Endodermal cell (in vitro differentiated cells): Measurements from ENCODE around the gene TAAR2. TPM values are rescaled to one million over a fixed set of nuclear protein-coding genes. Genes with fewer than 3 reads are reported as not detected.

ENCODE experiments used
- DNase-seq: peaks from one replicate; pipeline ENCODE4 v3.0.0-alpha.2; 2017
- H3K27ac ChIP-seq: 2 replicates; pipeline ENCODE4 v1.5.1; 2013; ENCODE audit warnings: mild to moderate bottlenecking, low read depth, low read length, moderate library complexity
- H3K27me3 ChIP-seq: 2 replicates; pipeline ENCODE4 v1.6.1; 2013; ENCODE audit warnings: mild to moderate bottlenecking, low read length, moderate library complexity; ENCODE audit not compliant: insufficient read depth, control insufficient read depth, poor library complexity, severe bottlenecking
- H3K36me3 ChIP-seq: 2 replicates; pipeline ENCODE4 v1.7.0; 2013; ENCODE audit warnings: mild to moderate bottlenecking, low read length, moderate library complexity; ENCODE audit not compliant: control insufficient read depth, insufficient read depth
- H3K4me1 ChIP-seq: one replicate; pipeline ENCODE4 v1.7.0; 2013; ENCODE audit warnings: low read length; ENCODE audit not compliant: control insufficient read depth, insufficient read depth
- H3K4me3 ChIP-seq: 2 replicates; pipeline ENCODE4 v1.5.1; 2013; ENCODE audit warnings: mild to moderate bottlenecking, low read length, moderate library complexity
- H3K9ac ChIP-seq: 2 replicates; pipeline ENCODE4 v1.6.1; 2013; ENCODE audit warnings: mild to moderate bottlenecking, low read length, moderate library complexity; ENCODE audit not compliant: poor library complexity, severe bottlenecking; ENCODE audit errors: extremely low read depth
- H3K9me3 ChIP-seq: 2 replicates; pipeline ENCODE4 v1.6.1; 2013; ENCODE audit warnings: mild to moderate bottlenecking, low read length, moderate library complexity; ENCODE audit not compliant: control insufficient read depth
- H3K27ac Mint-ChIP-seq: 2 replicates; pipeline ENCODE4 v1.8.0; 2020; ENCODE audit warnings: mixed read lengths
- H3K27me3 Mint-ChIP-seq: 2 replicates; pipeline ENCODE4 v1.8.0; 2021; ENCODE audit warnings: mild to moderate bottlenecking, mixed read lengths; ENCODE audit not compliant: insufficient read depth
- H3K36me3 Mint-ChIP-seq: 2 replicates; pipeline ENCODE4 v1.8.0; 2020; ENCODE audit warnings: low read depth, mixed read lengths
- H3K4me1 Mint-ChIP-seq: 2 replicates; pipeline ENCODE4 v1.8.0; 2020; ENCODE audit warnings: mixed read lengths
- H3K4me3 Mint-ChIP-seq: 2 replicates; pipeline ENCODE4 v1.8.0; 2020; ENCODE audit warnings: mild to moderate bottlenecking, moderate library complexity, mixed read lengths
- H3K9me3 Mint-ChIP-seq: 2 replicates; pipeline ENCODE4 v1.8.0; 2020; ENCODE audit warnings: mild to moderate bottlenecking, mixed read lengths
- CTCF ChIP-seq: fragments of 200-600 bp; sonication (generic); conservative IDR thresholded peaks from 2 replicates; pipeline ENCODE4 v1.5.0; 2021; ENCODE audit warnings: antibody characterized with exemption, mild to moderate bottlenecking
- WGBS, 2 experiments: methylation state at CpG; one replicate each; pipeline versions ENCODE4 v1.1.5 to v1.1.7; 2013; ENCODE audit warnings: missing lambda C conversion rate in 2 of 2, mixed read lengths in 1 of 2; ENCODE audit not compliant: insufficient coverage in 1 of 2, insufficient read length in 1 of 2; 5-methylcytosine and 5-hydroxymethylcytosine counted together
- long read RNA-seq, 4 experiments: library from polyadenylated mRNA in 2 of 4; library from RNA in 1 of 4; library from capped mRNA in 1 of 4; stranded (forward) in 3 of 4; unstranded in 1 of 4; transcript quantifications; one replicate each; pipeline ENCODE4 v2.0.0, GENCODE V29; 2020 to 2021; ENCODE audit warnings: inconsistent platforms in 1 of 4
- polyA plus RNA-seq, 2 experiments: library from polyadenylated mRNA; stranded (reverse); fragments of 50-300 nt; gene quantifications; one replicate each; pipeline ENCODE4 v1.2.3, GENCODE V29; 2013
- total RNA-seq, 2 donors: library from RNA; stranded (reverse); fragmentation: NEBNext Ultra II Directional in 1 of 2; extraction: Animal tissue kit (Norgen Biotek cat#: 25700) in 1 of 2; gene quantifications; 2 replicates in 1 of 2; 3 replicates in 1 of 2; pipeline ENCODE4 v1.2.1, GENCODE V29; 2021

TAAR2 gene
- not detected for total RNA-seq
- polyA plus RNA-seq (2013, experiment 1 of 2), result not detected
- polyA plus RNA-seq (2013, experiment 2 of 2), result not detected
- long read RNA-seq, experiment 1, result 0 reads
- long read RNA-seq, experiment 2, result 0 reads
- long read RNA-seq, experiment 3, partial matches to known transcripts, result 0 of 1 reads
- long read RNA-seq, experiment 3, other reads (novel, unspliced or antisense), result 1 of 1 reads
- long read RNA-seq, experiment 4, result 0 reads

- Histone ChIP-seq H3K9ac (no peak within 1 kb of the TSS), H3K36me3 (no peaks in the 10 kb centered on the region), H3K9me3 (peaks cover 4% of the 10 kb centered on the region), H3K4me1 (no peaks in the 10 kb centered on the region), H3K27ac (no peak within 1 kb of the TSS), H3K4me3 (no peak within 1 kb of the TSS), H3K27me3 (peaks cover 46% of the 10 kb centered on the region)
- Mint-ChIP-seq H3K9me3 (peaks cover 24% of the 10 kb centered on the region), H3K27me3 (peaks cover 72% of the 10 kb centered on the region), H3K27ac (no peak within 1 kb of the TSS), H3K4me1 (peaks cover 12% of the 10 kb centered on the region), H3K36me3 (no peaks in the 10 kb centered on the region), H3K4me3 (no peak within 1 kb of the TSS)
- DNase-seq, result no peak
- no peak for TF ChIP-seq CTCF
- 87 to 95% methylated on average over 6 of the region's 6 CpGs for WGBS, 2 experiments
Measured at GRCh38 chr6:132624175-132624574, at the start of gene TAAR2. TAAR2 (minus strand) TSS chr6:132624275; CDS start chr6:132624275, 0 bp downstream.

GRCh38 chr6:132673376-132674094, 49.5 kb upstream of the TAAR2 start:
- H3K27me3 Mint-ChIP-seq, result no peaks in the 10 kb centered on the region
- Histone ChIP-seq H3K4me1 (no peaks in the 10 kb centered on the region), H3K36me3 (no peaks in the 10 kb centered on the region), H3K27ac (no peak overlapping the region), H3K27me3 (no peaks in the 10 kb centered on the region), H3K4me3 (no peak overlapping the region), H3K9me3 (no peaks in the 10 kb centered on the region), H3K9ac (no peak overlapping the region)
- no peaks in the 10 kb centered on the region for H3K4me1 Mint-ChIP-seq
- no peak for TF ChIP-seq CTCF
- no peak overlapping the region for H3K4me3 Mint-ChIP-seq
- H3K36me3 Mint-ChIP-seq, result no peaks in the 10 kb centered on the region
- H3K27ac Mint-ChIP-seq, result no peak overlapping the region
- no peak for DNase-seq
- H3K9me3 Mint-ChIP-seq, result no peaks in the 10 kb centered on the region
- 90 to 100% methylated on average over 2 to 10 of the region's 10 CpGs for WGBS, 2 experiments

GRCh38 chr6:132671295-132671694, 47.2 kb upstream of the TAAR2 start:
- no peak overlapping the region for H3K4me3 Mint-ChIP-seq
- 93 to 100% methylated on average over 1 of the region's 1 CpG for WGBS, 2 experiments

More at GRCh38 chr6:132671295-132671694, 47.2 kb upstream of the TAAR2 start:
- DNase-seq, result no peak
- no peak overlapping the region for H3K9ac ChIP-seq
- no peak overlapping the region for H3K4me3 ChIP-seq
- no peaks in the 10 kb centered on the region for H3K9me3 ChIP-seq
- no peaks in the 10 kb centered on the region for H3K27me3 ChIP-seq
- no peaks in the 10 kb centered on the region for H3K36me3 Mint-ChIP-seq
- peaks cover under 1% of the 10 kb centered on the region for H3K4me1 Mint-ChIP-seq
- no peaks in the 10 kb centered on the region for H3K36me3 ChIP-seq
- no peak for TF ChIP-seq CTCF
- H3K4me1 ChIP-seq, result no peaks in the 10 kb centered on the region
- H3K9me3 Mint-ChIP-seq, result no peaks in the 10 kb centered on the region
- H3K27ac ChIP-seq, result no peak overlapping the region
- no peak overlapping the region for H3K27ac Mint-ChIP-seq
- H3K27me3 Mint-ChIP-seq, result no peaks in the 10 kb centered on the region
